Measurements from ENCODE around the gene VAMP8.

VAMP8 gene

GRCh38 chr2:85582492-85582891, 5.1 kb downstream of the VAMP8 start:
- H3K4me1 ChIP-seq (ENCODE audit: insufficient read depth, low read length, poor library complexity, severe bottlenecking) = peaks cover 55% of the 10 kb centered on the region
- H3F3A ChIP-seq (ENCODE audit: low read depth) = 0 out of 2 replicates have a peak, but pooled peaks cover 6% of the 10 kb centered on the region
- no peak overlapping the region for H3K9ac ChIP-seq (ENCODE audit: low read depth, low read length, poor library complexity, severe bottlenecking)
- no peaks in the 10 kb centered on the region for H3K36me3 ChIP-seq (ENCODE audit: insufficient read depth, low read length)
- H3K9me2 ChIP-seq (replicated peaks; ENCODE audit: low read depth, low read length) = no peaks in the 10 kb centered on the region
- peaks cover 58% of the 10 kb centered on the region for H3K79me2 ChIP-seq (ENCODE audit: insufficient read depth, low read length)
- no peaks in the 10 kb centered on the region for H4K20me1 ChIP-seq (ENCODE audit: insufficient read depth, low read length, poor library complexity, severe bottlenecking)
- no peak overlapping the region for H2AFZ ChIP-seq (ENCODE audit: low read length)
- no peaks in the 10 kb centered on the region for H3K9me3 ChIP-seq (ENCODE audit: insufficient read depth, low read depth, low read length)
- no peak overlapping the region for H3K4me3 ChIP-seq (ENCODE audit: low read length, poor library complexity, severe bottlenecking)
- no peak for TF ChIP-seq EZH2phosphoT487 (IDR thresholded peaks at IDR 0.05; ENCODE audit: borderline replicate concordance)
- TF ChIP-seq CTCF (conservative IDR thresholded peaks at IDR 0.05; ENCODE audit: low read length) = no peak
- no peak overlapping the region for H3K4me2 ChIP-seq (ENCODE audit: low read depth, low read length, poor library complexity, severe bottlenecking)
- H3K27me3 ChIP-seq (ENCODE audit: insufficient read depth, low read length, poor library complexity, severe bottlenecking) = no peaks in the 10 kb centered on the region

DNA sequence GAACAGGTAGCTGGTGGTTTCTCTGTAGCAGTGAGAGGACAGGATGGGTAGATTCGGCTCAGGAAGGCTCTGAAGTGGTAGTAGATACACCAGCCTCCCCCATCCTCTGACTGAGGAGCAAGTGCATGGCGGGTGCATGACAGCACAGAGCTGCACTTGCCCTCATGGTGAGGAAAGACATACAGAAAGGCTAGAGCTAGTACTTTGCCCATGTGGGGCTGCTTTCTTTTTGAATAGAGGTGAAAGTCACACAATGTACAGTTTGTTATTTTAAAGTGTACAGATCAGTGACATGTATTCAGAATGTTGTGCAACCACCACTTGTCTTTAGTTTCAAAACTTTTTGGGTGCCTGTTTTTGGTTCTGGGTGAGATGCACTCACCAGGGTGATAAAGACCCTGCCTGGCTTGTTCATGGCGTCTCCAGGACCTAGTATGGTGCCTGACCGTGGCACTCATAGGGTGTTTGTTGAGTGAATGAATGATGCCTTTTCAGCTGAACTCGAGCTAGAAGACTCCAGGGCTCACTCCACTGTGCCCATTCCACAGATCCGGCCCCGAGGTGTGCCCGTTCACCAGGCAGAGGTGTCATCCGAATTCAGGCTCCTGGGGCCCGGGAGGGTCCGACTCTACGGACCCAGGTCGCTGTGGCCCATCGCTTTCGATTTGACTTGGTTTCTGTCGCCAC, 6.4 kb downstream of the VAMP8 start:
- H3K27me3 ChIP-seq (ENCODE audit: insufficient read depth, low read length, poor library complexity, severe bottlenecking) = no peaks in the 10 kb centered on the region
- no peaks in the 10 kb centered on the region for H4K20me1 ChIP-seq (ENCODE audit: insufficient read depth, low read length, poor library complexity, severe bottlenecking)
- no peak for TF ChIP-seq EZH2phosphoT487 (IDR thresholded peaks at IDR 0.05; ENCODE audit: borderline replicate concordance)
- no peak for TF ChIP-seq CTCF (conservative IDR thresholded peaks at IDR 0.05; ENCODE audit: low read length)
- H3K9ac ChIP-seq (ENCODE audit: low read depth, low read length, poor library complexity, severe bottlenecking) = peak overlapping the region; percentile 83
- H3K79me2 ChIP-seq (ENCODE audit: insufficient read depth, low read length) = peaks cover 50% of the 10 kb centered on the region
- H3K9me2 ChIP-seq (replicated peaks; ENCODE audit: low read depth, low read length) = no peaks in the 10 kb centered on the region
- H3F3A ChIP-seq (ENCODE audit: low read depth) = 0 out of 2 replicates have a peak, but pooled peaks cover 12% of the 10 kb centered on the region
- H2AFZ ChIP-seq (ENCODE audit: low read length) = no peak overlapping the region
- peak overlapping the region; percentile 79 for H3K4me3 ChIP-seq (ENCODE audit: low read length, poor library complexity, severe bottlenecking)
- H3K4me1 ChIP-seq (ENCODE audit: insufficient read depth, low read length, poor library complexity, severe bottlenecking) = peaks cover 63% of the 10 kb centered on the region
- no peaks in the 10 kb centered on the region for H3K36me3 ChIP-seq (ENCODE audit: insufficient read depth, low read length)
- no peaks in the 10 kb centered on the region for H3K9me3 ChIP-seq (ENCODE audit: insufficient read depth, low read depth, low read length)
- peak overlapping the region; percentile 93 for H3K4me2 ChIP-seq (ENCODE audit: low read depth, low read length, poor library complexity, severe bottlenecking)

GRCh38 chr2:85584354-85584856, 7.0 kb downstream of the VAMP8 start, which contains the start of gene VAMP5:
VAMP5 (plus strand) TSS chr2:85584431; CDS start chr2:85584491, 60 bp downstream.
- TF ChIP-seq CTCF (conservative IDR thresholded peaks at IDR 0.05; ENCODE audit: low read length) = no peak
- TF ChIP-seq EZH2phosphoT487 (IDR thresholded peaks at IDR 0.05; ENCODE audit: borderline replicate concordance) = no peak
- Histone ChIP-seq H4K20me1 (ENCODE audit: insufficient read depth, low read length, poor library complexity, severe bottlenecking) (no peaks in the 10 kb centered on the region), H3K27me3 (ENCODE audit: insufficient read depth, low read length, poor library complexity, severe bottlenecking) (no peaks in the 10 kb centered on the region), H2AFZ (ENCODE audit: low read length) (no peak within 1 kb of the TSS), H3K79me2 (ENCODE audit: insufficient read depth, low read length) (peaks cover 50% of the 10 kb centered on the region), H3K9ac (ENCODE audit: low read depth, low read length, poor library complexity, severe bottlenecking) (peak within 1 kb of the TSS; percentile 83), H3K36me3 (ENCODE audit: insufficient read depth, low read length) (no peaks in the 10 kb centered on the region), H3K9me2 (replicated peaks; ENCODE audit: low read depth, low read length) (no peaks in the 10 kb centered on the region), H3F3A (ENCODE audit: low read depth) (0 out of 2 replicates have a peak, but pooled peaks cover 12% of the 10 kb centered on the region), H3K4me1 (ENCODE audit: insufficient read depth, low read length, poor library complexity, severe bottlenecking) (peaks cover 63% of the 10 kb centered on the region), H3K9me3 (ENCODE audit: insufficient read depth, low read depth, low read length) (no peaks in the 10 kb centered on the region), H3K4me2 (ENCODE audit: low read depth, low read length, poor library complexity, severe bottlenecking) (peak within 1 kb of the TSS; percentile 93), H3K4me3 (ENCODE audit: low read length, poor library complexity, severe bottlenecking) (peak within 1 kb of the TSS; percentile 79)
